Ishikawa (cell line): ENCODE data around the gene LAGE3.

Source experiments
- CREB1 ChIP-seq: IDR thresholded peaks from 2 replicates; pipeline ENCODE4 v1.6.1; 2012; ENCODE audit warnings: low read depth
- EGR1 ChIP-seq: IDR thresholded peaks from 2 replicates; pipeline ENCODE4 v1.6.1; 2012
- FOXM1 ChIP-seq: IDR thresholded peaks from 2 replicates; pipeline ENCODE4 v1.6.1; 2012; ENCODE audit warnings: low read depth, borderline replicate concordance
- MAX ChIP-seq: IDR thresholded peaks from 2 replicates; pipeline ENCODE4 v1.6.1; 2012
- RAD21 ChIP-seq: IDR thresholded peaks from 2 replicates; pipeline ENCODE4 v1.6.1; 2012; ENCODE audit warnings: low read depth
- REST ChIP-seq: IDR thresholded peaks from 2 replicates; pipeline ENCODE4 v1.6.1; 2012; ENCODE audit warnings: low read depth, mild to moderate bottlenecking
- TAF1 ChIP-seq: IDR thresholded peaks from 2 replicates; pipeline ENCODE4 v1.6.1; 2012; ENCODE audit warnings: low read depth, mild to moderate bottlenecking
- ZBTB7A ChIP-seq: IDR thresholded peaks from 2 replicates; pipeline ENCODE4 v1.6.1; 2012; ENCODE audit warnings: low read depth

- TF ChIP-seq FOXM1 (no peak), EGR1 (no peak), REST (no peak), CREB1 (no peak), TAF1 (no peak), MAX (no peak), ZBTB7A (no peak), RAD21 (no peak)
These were observed 42.6 kb downstream of the LAGE3 start for GRCh38 chrX:154436374-154436982.
